GM21576 (cell line): ENCODE measurements around the gene ARMH4.

Experiments used
- ATAC-seq: cut with Tn5 transposase; IDR thresholded peaks from one replicate; pipeline ENCODE4 v1.9.1; 2021; ENCODE audit warnings: mild to moderate bottlenecking, moderate library complexity; ENCODE audit not compliant: unreplicated experiment

The ARMH4 gene

GRCh38 chr14:58106446-58106845 lies 45.6 kb downstream of the ARMH4 start:
- ATAC-seq: no peak

DNA sequence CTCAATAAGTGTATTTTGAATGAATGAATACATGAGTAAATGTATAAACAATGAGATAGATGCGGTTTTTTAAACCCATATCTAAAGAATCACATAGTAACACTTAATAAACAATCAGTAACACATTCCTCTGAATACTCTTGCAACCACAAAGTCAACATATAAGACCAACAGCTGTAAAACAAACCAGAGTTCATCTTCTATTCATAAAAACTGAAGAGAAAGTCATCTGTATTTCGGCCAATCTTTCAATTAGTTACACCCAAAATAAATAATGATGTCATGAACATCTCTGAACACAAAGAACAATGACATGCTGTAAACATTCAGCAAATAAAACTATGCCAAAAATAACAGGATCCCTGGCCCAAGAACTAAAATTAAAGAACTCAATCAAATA lies 47.2 kb downstream of the ARMH4 start:
- ATAC-seq: no peak

DNA sequence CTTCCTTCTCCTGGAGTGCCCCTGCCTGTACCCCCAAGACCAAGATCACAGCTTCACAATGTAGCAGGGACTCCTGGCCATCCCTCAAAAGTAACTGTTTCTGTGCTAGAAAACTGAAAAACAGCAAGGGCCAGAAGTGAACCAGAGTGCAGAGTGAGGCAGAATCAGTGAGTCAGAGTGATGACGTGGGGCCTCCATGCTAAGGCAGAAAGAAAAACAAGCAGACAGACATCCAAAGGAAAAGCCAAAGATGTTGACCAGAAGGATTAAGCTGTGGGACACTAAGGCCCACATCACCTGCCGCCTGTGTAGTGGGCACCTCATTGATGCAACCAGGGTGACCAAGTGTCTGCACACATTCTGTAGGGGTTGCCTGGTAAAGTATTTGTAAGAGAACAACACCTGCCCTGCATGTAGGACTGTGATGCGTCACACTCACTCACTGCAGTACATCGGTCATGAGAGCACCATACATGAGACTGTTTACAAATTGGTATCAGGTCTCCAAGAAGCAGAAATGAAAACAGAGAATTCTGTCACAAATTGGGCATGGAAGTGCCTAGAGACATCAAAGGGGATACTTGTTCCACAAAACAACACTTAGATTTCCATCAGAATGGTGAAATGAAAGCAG lies 51.2 kb downstream of the ARMH4 start:
- ATAC-seq: no peak

DNA sequence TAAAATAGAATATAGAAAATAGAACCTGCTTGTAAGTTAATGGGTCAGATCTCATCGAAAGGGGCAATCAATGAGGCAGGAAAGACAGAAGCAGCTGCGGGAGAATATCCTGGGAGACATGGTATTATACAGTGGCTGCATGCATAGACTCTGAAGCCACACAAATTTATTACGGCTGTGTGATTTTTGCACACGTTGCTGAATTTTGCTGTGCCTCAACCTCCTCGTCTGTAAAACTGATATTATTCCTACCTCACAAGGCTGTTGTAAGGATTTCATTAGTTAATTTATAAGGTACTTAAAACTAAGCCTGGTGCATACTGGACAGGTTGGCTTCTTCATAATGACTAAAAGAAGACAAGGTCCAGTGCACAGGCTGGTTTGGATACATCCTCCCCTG lies 52.3 kb downstream of the ARMH4 start:
- ATAC-seq: no peak

GRCh38 chr14:58098507-58098906 lies 53.5 kb downstream of the ARMH4 start:
- no peak for ATAC-seq

DNA sequence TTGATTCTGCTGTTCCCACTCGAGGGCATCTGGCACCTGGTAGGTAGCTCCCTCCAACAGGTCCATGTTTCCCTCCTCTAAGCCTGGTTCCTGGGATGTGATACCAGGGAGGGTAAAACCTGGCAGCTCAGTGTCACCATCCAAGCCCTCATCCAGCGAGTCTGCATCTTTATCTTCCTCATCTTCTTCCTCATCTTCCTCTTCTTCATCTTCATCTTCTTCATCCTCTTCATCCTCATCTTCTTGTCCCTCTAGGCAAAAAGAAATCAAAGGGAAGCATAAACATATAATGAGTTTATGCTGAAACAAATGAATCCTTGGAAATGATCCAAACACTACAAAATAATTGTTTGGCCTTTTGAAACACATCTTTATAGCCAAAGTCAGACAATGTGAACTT lies 55.3 kb downstream of the ARMH4 start:
- no peak for ATAC-seq

- no peak for ATAC-seq
Observed at GRCh38 chr14:58091883-58092630, 60.0 kb downstream of the ARMH4 start.

- ATAC-seq: no peak
Observed at GRCh38 chr14:58089612-58090011, 62.4 kb downstream of the ARMH4 start.

DNA sequence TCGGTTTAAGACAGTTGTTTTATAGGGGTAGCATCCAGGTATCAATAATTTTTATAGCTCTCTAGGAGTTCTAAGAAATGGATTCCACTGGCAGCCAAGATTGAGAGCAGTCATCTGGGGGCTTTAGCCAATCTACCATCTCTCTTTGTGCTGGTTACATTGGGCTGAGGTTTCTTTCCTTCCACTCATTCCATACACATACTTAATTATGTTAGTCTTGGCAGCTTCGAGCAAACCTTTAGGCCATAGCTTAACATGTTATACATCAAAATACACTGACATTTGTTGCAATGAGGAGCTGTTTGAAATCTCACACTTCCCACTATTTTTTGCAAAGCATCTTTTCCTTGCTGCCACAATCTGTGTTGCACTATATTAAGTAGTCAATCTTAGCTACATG lies 63.1 kb downstream of the ARMH4 start:
- ATAC-seq: no peak

DNA sequence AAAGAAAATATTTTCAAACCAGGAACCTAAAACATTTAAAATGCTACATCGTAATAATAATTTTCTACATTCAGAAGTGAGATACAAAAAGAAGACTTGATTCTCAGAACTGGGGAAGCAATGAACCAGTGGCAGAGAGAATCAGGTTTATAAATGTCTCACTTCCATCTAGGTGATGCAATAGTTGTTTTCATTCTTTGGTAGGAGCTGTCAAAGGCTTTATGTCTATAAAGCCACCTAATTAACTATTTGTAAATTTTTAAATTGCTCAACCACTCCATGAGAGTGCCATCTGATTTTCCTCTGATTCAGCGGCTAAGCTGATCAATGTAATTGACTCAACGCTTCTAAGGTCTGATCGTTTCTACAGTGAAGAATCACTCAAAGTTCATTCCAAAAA lies 66.1 kb downstream of the ARMH4 start:
- no peak for ATAC-seq

DNA sequence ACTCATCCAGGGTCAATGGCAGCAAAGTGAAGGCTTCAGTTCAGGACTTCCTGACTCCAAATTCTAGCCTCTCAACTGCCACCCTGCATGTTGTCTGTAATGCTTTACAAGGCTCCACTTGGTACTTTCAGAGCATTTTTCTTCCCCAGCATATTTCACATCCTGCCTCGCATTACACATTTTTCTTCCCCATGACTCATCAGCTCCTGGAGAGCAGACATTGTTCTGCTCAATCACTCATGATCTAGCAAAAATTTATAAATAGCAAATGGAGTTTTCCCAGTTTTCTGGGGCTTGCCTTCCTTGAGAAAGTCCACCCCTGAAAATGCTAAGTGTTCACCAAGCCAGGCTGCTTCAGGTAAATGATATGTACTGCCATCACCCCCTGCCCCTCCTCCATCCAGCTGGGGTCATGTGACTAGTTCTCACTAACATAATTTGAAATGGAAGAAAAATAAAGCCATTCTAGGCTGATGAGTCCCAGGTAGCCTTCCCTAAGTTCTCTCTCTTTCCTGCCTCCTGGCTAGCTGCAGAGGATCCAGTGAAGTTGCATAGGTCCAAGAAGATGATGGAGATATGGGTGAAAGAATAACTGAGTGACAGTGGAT lies 69.4 kb downstream of the ARMH4 start:
- no peak for ATAC-seq

DNA sequence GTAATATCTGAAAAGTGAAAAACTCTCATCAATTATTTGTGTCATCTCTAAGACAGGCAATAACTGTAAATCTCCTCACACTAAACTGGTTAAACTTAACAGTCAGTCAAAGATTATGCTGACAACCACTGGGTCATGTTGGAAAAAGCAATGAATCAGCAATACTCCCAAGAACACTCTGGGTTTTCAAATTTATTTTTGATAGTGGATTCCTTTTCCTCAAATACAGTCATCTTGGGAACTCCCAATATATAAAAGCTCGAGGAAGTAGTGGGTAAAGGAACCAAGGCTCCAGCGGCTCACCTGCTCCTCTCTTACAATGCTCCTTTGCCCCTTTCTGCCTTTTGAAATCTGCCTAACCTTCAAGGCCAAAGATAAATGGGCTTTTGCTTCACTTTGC lies 70.0 kb downstream of the ARMH4 start:
- ATAC-seq: no peak

GRCh38 chr14:58078471-58078870 lies 73.5 kb downstream of the ARMH4 start:
- no peak for ATAC-seq

DNA sequence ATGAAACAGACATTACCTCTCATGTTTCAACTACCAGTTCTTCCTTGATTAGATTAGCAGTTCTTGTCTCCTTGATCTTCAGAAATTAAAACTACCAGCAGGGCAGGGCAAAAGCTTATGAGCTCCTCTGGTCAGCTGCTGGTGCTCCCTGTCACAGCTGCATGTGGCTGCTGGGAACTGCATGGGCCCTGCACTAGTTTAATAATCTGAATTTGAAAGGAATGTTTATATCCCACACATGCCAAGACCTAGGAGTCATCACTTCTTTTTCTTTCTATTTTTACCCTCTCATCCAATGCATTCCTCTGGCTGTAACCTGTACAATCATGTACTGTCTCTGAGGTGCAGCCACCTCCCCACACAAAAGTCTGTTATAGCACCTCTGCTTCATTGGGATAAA lies 73.9 kb downstream of the ARMH4 start:
- no peak for ATAC-seq

DNA sequence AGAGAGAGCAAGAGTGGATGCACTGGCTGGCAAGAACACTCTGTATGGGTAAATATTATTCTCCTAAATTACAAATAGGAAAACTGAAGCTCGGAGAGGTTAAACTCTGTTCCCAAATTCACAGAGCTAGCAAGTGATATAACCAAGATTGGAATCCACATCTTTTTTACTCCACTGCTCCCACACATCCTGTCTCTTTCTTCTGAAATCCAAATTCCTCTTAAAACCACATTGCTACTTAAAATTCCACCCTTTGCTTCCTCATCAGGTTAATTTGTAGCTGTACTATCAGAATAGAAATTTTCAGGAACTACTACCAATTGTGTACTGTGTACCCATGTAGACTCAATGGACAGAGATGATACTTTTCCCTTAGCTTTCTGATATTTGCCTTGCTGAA lies 74.4 kb downstream of the ARMH4 start:
- ATAC-seq: no peak

GRCh38 chr14:58073516-58073915 lies 78.5 kb downstream of the ARMH4 start:
- no peak for ATAC-seq

- peak; percentile 67 for ATAC-seq
Observed at GRCh38 chr14:58072288-58073071, 79.5 kb downstream of the ARMH4 start.

DNA sequence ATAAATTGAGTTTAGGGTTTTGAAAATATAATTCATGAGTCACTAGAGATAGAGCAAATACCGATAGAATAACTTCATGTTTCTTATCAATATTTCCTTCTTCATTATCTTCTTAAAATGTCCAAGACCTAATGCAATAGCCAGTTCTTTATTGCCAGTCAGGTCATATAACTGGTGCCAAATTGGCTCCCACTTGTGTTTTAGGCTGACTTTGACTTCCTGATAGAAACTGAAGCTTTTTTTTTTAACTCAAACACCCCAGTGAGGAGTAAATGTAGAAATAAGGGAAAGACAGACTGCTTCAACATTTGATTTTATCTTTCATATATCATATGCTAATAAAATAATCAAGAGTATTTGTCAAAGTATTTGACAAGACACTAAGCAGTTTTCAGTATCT lies 80.7 kb downstream of the ARMH4 start:
- ATAC-seq: no peak

DNA sequence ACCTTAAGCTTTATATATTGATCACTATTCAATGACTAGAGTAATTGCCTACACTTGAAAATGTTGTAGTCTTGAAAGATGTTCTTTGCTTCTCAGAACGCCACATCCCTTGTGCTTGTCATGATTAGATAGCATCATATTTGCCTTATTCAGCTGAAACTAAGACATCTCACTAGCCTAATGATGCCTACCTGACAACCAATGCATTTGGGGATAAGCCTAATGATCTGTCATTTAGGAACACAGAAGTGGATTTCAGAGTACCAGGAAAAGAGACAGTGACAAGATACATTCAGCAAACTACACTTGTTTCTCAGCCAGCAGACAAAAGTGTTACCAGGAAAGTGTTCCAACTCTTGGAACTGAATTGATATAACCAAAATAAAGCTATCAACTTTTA lies 83.7 kb downstream of the ARMH4 start:
- no peak for ATAC-seq

DNA sequence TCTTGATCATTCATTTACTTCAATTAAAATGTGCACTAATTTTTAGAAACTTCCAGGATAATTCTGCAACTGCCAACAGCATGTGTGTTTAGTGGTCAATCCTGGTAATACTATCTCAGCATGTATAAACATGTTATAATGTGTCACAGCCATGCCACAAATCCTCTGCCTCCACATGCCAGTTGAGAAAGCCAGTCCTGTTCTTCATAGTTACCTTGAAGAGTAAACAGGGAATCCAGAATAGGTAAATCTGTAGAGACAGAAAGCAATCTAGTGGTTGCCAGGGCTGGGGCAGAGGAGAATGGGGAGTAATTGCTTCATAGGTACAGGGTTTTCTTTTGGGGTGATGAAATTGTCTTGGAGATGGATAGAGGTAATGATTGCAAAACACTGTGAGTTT lies 85.9 kb downstream of the ARMH4 start:
- ATAC-seq: no peak

DNA sequence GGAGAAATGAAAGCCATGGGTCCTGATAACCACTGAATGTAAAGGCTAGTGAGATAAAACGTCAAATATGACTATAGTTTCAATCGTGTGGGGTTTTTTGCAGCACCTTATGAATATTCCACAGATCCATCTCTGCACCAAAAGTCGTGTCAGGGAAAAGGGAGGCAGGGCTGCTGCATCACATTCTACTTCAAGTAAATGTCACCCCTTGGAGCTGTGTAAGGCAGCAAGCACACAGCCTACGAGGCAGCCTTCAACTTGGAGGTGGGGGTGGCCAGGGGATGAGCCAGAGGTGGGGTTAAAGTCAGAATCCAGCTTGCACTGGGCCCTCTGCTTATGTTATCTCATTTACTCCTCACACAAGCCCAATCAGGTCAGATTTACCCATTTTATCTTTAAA lies 90.4 kb downstream of the ARMH4 start:
- ATAC-seq: no peak

GRCh38 chr14:58060898-58061297 lies 91.1 kb downstream of the ARMH4 start:
- no peak for ATAC-seq
